Measurements from ENCODE around the gene NENF.

DNA sequence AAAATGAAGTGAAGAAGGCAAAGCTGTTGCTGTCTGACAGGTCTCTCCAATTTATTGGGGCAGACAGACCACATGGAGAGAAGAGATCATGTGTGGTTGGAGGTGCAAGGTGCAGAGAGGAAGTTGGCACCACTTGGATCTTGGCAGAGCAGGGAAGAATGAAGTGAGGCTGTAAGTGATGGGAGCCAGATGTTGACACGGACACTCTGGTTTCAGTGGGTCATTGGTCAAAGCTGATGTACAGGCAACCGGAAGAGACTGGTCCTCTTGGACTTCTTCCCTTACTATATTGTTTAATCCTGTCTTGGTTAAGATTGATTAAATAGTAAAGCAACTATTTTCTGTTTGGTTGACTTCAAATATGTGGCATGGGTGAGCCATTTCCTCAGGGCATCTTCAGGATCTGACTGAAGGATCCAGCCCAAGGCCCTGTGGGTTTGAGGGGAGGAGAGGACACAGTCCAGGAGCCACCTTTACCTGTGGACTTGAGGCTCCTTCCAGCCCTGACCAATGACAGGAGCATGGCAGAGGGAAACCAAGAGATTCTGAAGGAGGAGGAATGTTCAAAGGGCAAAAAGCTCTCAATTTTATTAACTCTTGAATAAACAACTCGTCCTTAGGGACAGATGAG lies 49.4 kb downstream of the NENF start:
- TF ChIP-seq, protein P1, sequence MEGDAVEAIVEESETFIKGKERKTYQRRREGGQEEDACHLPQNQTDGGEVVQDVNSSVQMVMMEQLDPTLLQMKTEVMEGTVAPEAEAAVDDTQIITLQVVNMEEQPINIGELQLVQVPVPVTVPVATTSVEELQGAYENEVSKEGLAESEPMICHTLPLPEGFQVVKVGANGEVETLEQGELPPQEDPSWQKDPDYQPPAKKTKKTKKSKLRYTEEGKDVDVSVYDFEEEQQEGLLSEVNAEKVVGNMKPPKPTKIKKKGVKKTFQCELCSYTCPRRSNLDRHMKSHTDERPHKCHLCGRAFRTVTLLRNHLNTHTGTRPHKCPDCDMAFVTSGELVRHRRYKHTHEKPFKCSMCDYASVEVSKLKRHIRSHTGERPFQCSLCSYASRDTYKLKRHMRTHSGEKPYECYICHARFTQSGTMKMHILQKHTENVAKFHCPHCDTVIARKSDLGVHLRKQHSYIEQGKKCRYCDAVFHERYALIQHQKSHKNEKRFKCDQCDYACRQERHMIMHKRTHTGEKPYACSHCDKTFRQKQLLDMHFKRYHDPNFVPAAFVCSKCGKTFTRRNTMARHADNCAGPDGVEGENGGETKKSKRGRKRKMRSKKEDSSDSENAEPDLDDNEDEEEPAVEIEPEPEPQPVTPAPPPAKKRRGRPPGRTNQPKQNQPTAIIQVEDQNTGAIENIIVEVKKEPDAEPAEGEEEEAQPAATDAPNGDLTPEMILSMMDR (IDR thresholded peaks at IDR 0.05; ENCODE audit: low read depth, low read length, missing input control), result no peak
- TF ChIP-seq, protein P2, sequence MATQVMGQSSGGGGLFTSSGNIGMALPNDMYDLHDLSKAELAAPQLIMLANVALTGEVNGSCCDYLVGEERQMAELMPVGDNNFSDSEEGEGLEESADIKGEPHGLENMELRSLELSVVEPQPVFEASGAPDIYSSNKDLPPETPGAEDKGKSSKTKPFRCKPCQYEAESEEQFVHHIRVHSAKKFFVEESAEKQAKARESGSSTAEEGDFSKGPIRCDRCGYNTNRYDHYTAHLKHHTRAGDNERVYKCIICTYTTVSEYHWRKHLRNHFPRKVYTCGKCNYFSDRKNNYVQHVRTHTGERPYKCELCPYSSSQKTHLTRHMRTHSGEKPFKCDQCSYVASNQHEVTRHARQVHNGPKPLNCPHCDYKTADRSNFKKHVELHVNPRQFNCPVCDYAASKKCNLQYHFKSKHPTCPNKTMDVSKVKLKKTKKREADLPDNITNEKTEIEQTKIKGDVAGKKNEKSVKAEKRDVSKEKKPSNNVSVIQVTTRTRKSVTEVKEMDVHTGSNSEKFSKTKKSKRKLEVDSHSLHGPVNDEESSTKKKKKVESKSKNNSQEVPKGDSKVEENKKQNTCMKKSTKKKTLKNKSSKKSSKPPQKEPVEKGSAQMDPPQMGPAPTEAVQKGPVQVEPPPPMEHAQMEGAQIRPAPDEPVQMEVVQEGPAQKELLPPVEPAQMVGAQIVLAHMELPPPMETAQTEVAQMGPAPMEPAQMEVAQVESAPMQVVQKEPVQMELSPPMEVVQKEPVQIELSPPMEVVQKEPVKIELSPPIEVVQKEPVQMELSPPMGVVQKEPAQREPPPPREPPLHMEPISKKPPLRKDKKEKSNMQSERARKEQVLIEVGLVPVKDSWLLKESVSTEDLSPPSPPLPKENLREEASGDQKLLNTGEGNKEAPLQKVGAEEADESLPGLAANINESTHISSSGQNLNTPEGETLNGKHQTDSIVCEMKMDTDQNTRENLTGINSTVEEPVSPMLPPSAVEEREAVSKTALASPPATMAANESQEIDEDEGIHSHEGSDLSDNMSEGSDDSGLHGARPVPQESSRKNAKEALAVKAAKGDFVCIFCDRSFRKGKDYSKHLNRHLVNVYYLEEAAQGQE (IDR thresholded peaks at IDR 0.05), result no peak
- TF ChIP-seq SP1 (IDR thresholded peaks at IDR 0.05) (no peak), YY1 (IDR thresholded peaks at IDR 0.05) (no peak), RAD21 (IDR thresholded peaks at IDR 0.05) (no peak), GABPA (IDR thresholded peaks at IDR 0.05 in 1 of 2, conservative IDR thresholded peaks at IDR 0.05 in 1 of 2) (no peak), FOXA1 (IDR thresholded peaks at IDR 0.05) (no peak)
- TF ChIP-seq, protein P3, sequence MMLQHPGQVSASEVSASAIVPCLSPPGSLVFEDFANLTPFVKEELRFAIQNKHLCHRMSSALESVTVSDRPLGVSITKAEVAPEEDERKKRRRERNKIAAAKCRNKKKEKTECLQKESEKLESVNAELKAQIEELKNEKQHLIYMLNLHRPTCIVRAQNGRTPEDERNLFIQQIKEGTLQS (IDR thresholded peaks at IDR 0.05), result no peak
- TF ChIP-seq, protein P4, sequence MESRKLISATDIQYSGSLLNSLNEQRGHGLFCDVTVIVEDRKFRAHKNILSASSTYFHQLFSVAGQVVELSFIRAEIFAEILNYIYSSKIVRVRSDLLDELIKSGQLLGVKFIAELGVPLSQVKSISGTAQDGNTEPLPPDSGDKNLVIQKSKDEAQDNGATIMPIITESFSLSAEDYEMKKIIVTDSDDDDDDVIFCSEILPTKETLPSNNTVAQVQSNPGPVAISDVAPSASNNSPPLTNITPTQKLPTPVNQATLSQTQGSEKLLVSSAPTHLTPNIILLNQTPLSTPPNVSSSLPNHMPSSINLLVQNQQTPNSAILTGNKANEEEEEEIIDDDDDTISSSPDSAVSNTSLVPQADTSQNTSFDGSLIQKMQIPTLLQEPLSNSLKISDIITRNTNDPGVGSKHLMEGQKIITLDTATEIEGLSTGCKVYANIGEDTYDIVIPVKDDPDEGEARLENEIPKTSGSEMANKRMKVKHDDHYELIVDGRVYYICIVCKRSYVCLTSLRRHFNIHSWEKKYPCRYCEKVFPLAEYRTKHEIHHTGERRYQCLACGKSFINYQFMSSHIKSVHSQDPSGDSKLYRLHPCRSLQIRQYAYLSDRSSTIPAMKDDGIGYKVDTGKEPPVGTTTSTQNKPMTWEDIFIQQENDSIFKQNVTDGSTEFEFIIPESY (IDR thresholded peaks at IDR 0.05), result no peak
